OCI-M2 (cell line): Measurements from ENCODE around the gene CIB4.
A peak's percentile ranks its signal among the peaks of the same experiment; 100 is the strongest.

Experiments used
- DNase-seq: peaks from one replicate; lab custom pipeline; 2025; ENCODE audit not compliant: unreplicated experiment; lab: John Stamatoyannopoulos, UW

CIB4 gene

GRCh38 chr2:26584191-26584590 is 57.0 kb downstream of the CIB4 start:
- DNase-seq, result no peak

- no peak for DNase-seq
These were observed 57.7 kb downstream of the CIB4 start for GRCh38 chr2:26583381-26583911.

GRCh38 chr2:26582890-26583289 is 58.3 kb downstream of the CIB4 start:
- DNase-seq, result no peak

GRCh38 chr2:26581991-26582842 is 58.9 kb downstream of the CIB4 start:
- no peak for DNase-seq

- no peak for DNase-seq
These were observed 59.7 kb downstream of the CIB4 start for GRCh38 chr2:26581266-26581990.

- DNase-seq, result no peak
These were observed 60.4 kb downstream of the CIB4 start for GRCh38 chr2:26580751-26581150.

GRCh38 chr2:26580151-26580550 is 61.0 kb downstream of the CIB4 start:
- DNase-seq, result no peak

- DNase-seq, result no peak
These were observed 61.5 kb downstream of the CIB4 start for GRCh38 chr2:26579723-26580040.

- no peak for DNase-seq
These were observed 62.0 kb downstream of the CIB4 start for GRCh38 chr2:26579025-26579722.

- DNase-seq, result no peak
These were observed 62.6 kb downstream of the CIB4 start for GRCh38 chr2:26578581-26578980.

GRCh38 chr2:26578113-26578458 is 63.1 kb downstream of the CIB4 start:
- no peak for DNase-seq

GRCh38 chr2:26577442-26578112 is 63.6 kb downstream of the CIB4 start:
- peak; percentile 10 for DNase-seq

- DNase-seq, result no peak
These were observed 64.4 kb downstream of the CIB4 start for GRCh38 chr2:26576565-26577441.

GRCh38 chr2:26575836-26576564 is 65.2 kb downstream of the CIB4 start:
- DNase-seq, result no peak

- DNase-seq, result no peak
These were observed 66.1 kb downstream of the CIB4 start for GRCh38 chr2:26574900-26575560.

GRCh38 chr2:26574066-26574899 is 66.9 kb downstream of the CIB4 start:
- DNase-seq, result no peak

GRCh38 chr2:26573241-26573925 is 67.8 kb downstream of the CIB4 start:
- DNase-seq, result no peak

GRCh38 chr2:26572591-26572990 is 68.6 kb downstream of the CIB4 start:
- no peak for DNase-seq
